AG09309 (cell line): Measurements from ENCODE around the gene BORA.
A peak's percentile ranks its signal among the peaks of the same experiment; 100 is the strongest.

Experiments used
- DNase-seq: peaks from one replicate; pipeline ENCODE4 v3.0.0-alpha.2; 2010; ENCODE audit warnings: low read depth
- H3K4me3 ChIP-seq: 2 replicates; pipeline ENCODE4 v1.5.1; 2011; ENCODE audit warnings: mild to moderate bottlenecking, low read depth, low read length, moderate library complexity; ENCODE audit not compliant: control insufficient read depth
- CTCF ChIP-seq: IDR thresholded peaks from 2 replicates; pipeline ENCODE4 v1.5.1; 2011; ENCODE audit warnings: mild to moderate bottlenecking, low read depth, low read length, inconsistent platforms; ENCODE audit not compliant: insufficient read depth, control insufficient read depth; ENCODE audit errors: missing control alignments

The BORA gene

DNA sequence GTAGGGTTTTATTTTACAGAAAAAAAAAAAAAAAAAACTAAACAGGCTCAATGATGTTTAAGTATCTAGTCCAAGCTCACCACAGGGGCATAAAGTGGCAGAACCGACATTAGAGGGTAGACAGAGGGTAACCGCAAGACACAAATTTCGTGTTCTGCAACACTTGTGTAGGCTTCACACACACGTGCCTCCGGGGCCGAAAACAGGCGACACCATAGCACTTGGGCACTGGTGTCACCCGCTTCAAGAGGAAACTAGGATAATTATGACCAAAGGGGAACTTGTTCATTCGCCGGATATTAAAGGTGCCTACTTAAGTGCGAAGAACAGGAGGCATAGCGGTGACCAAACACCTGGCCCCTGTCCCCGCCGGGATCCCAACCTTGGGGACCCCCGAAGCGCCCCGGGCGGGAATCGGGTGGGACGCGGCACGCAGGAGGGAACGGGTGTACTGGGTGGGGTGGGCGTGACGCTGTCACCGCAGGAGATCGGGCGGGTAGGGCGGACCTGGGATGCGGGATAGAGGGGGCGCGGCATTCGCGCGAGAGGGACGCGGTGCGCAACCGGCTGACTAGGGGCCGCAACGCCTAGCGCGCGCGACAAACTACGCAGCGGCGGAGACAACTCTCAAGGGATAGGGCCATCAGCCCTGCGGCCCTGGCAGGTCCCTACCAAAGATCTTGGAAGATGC is 852 bp upstream of the BORA start:
- no peak for TF ChIP-seq CTCF
- no peak for DNase-seq
- peak overlapping the region; percentile 99 for H3K4me3 ChIP-seq

DNA sequence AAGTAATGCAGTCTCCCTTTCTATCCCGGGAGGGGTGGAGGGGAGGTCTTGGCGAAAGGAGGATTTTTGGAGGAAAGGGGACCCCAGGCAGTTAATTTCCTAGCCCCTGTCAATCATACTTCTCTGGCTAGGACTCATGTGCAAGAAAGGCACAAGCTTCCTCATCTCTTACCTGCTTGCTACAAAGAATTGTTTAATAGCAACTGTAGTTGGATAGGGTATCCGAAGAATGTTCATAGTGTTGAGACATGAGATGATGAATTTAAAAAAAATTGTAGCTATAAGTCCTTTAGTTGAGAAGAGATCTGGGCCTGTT is 525 bp downstream of the BORA start:
- no peak for DNase-seq
- peak overlapping the region; percentile 99 for H3K4me3 ChIP-seq
- TF ChIP-seq CTCF, result no peak

- no peak for DNase-seq
- no peak for TF ChIP-seq CTCF
- H3K4me3 ChIP-seq, result no peak overlapping the region
Observed at GRCh38 chr13:72737033-72737432, 9.3 kb downstream of the BORA start.

- TF ChIP-seq CTCF, result no peak
- no peak for DNase-seq
- H3K4me3 ChIP-seq, result no peak overlapping the region
Observed at GRCh38 chr13:72740015-72740414, 12.3 kb downstream of the BORA start.

GRCh38 chr13:72745260-72745659 is 17.5 kb downstream of the BORA start:
- TF ChIP-seq CTCF, result no peak
- no peak overlapping the region for H3K4me3 ChIP-seq
- DNase-seq, result no peak

DNA sequence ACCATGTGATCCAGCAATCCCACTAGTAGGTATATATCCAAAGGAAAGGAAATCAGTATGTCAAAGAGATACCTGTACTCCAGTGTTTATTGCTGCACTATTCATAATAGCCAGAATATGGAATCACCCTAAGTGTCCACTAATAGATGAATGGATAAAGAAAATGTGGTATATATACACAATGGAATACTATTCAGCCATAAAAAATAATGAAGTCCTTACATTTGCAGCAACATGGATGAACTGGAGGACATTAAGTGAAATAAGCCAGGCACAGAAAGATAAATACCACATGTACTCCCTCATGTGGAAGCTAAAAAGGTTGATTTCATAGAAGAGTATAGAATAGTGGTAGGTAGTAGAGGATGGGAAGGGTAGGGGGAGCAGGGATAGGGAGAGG is 23.5 kb downstream of the BORA start:
- DNase-seq, result no peak
- no peak for TF ChIP-seq CTCF
- H3K4me3 ChIP-seq, result no peak overlapping the region

DNA sequence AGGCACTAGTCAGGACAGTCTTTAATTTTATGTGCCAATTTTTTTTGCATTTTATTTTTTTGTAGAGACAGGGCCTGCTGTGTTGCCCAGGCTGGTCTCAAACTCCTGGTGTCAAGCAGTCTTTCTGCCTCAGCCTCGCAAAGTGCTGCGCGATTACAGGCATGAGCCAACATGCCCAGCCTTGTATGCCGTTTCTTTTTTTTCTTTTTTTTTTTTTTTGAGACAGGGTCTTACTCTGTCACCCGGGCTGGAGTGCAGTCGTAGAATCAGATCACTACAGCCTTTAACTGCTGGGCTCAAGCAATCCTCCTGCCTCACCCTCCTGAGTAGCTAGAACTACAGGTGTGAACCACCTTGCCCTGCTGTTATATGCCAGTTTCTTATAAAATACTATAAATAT is 26.4 kb downstream of the BORA start:
- H3K4me3 ChIP-seq, result no peak overlapping the region

More for the DNA sequence above, 26.4 kb downstream of the BORA start:
- TF ChIP-seq CTCF, result no peak
- no peak for DNase-seq
